IPS-18c (cell line): ENCODE results near the gene PLCB2.

ENCODE experiments used
- H3K4me3 ChIP-seq: 2 replicates; pipeline ENCODE4 v1.7.0; 2013; ENCODE audit warnings: low read depth, mild to moderate bottlenecking, low read length, moderate library complexity; ENCODE audit not compliant: insufficient read depth
- H3K9me3 ChIP-seq: one replicate; pipeline ENCODE4 v1.6.1; 2013; ENCODE audit warnings: mild to moderate bottlenecking, low read length, moderate library complexity; ENCODE audit not compliant: control insufficient read depth, insufficient read depth

Gene PLCB2

GRCh38 chr15:40253167-40253790 is 54.5 kb downstream of the PLCB2 start:
- Histone ChIP-seq H3K9me3 (no peaks in the 10 kb centered on the region), H3K4me3 (peak overlapping the region; percentile 52)

GRCh38 chr15:40252438-40253166 is 55.1 kb downstream of the PLCB2 start:
- Histone ChIP-seq H3K4me3 (peak overlapping the region; percentile 52), H3K9me3 (no peaks in the 10 kb centered on the region)

- Histone ChIP-seq H3K4me3 (peak overlapping the region; percentile 52; the same call in 1 of the 2 replicates), H3K9me3 (no peaks in the 10 kb centered on the region)
These were observed 55.6 kb downstream of the PLCB2 start for GRCh38 chr15:40252141-40252437.

GRCh38 chr15:40251486-40252140 is 56.1 kb downstream of the PLCB2 start:
- H3K9me3 ChIP-seq = no peaks in the 10 kb centered on the region
- no peak overlapping the region; the same call in 1 of the 2 replicates for H3K4me3 ChIP-seq

- Histone ChIP-seq H3K4me3 (no peak overlapping the region), H3K9me3 (no peaks in the 10 kb centered on the region)
These were observed 56.8 kb downstream of the PLCB2 start for GRCh38 chr15:40250771-40251483.

GRCh38 chr15:40250304-40250656 is 57.5 kb downstream of the PLCB2 start:
- no peaks in the 10 kb centered on the region for H3K9me3 ChIP-seq
- no peak overlapping the region for H3K4me3 ChIP-seq

GRCh38 chr15:40249477-40250303 is 58.0 kb downstream of the PLCB2 start:
- Histone ChIP-seq H3K4me3 (no peak overlapping the region), H3K9me3 (no peaks in the 10 kb centered on the region)

- Histone ChIP-seq H3K4me3 (no peak overlapping the region), H3K9me3 (no peaks in the 10 kb centered on the region)
These were observed 59.5 kb downstream of the PLCB2 start for GRCh38 chr15:40248006-40248783.

GRCh38 chr15:40247406-40247971 is 60.2 kb downstream of the PLCB2 start:
- Histone ChIP-seq H3K4me3 (no peak overlapping the region), H3K9me3 (no peaks in the 10 kb centered on the region)

- Histone ChIP-seq H3K4me3 (no peak overlapping the region), H3K9me3 (no peaks in the 10 kb centered on the region)
These were observed 61.0 kb downstream of the PLCB2 start for GRCh38 chr15:40246496-40247280.

GRCh38 chr15:40245666-40246450 is 61.9 kb downstream of the PLCB2 start:
- Histone ChIP-seq H3K4me3 (no peak overlapping the region), H3K9me3 (no peaks in the 10 kb centered on the region)

GRCh38 chr15:40244961-40245523 is 62.7 kb downstream of the PLCB2 start:
- Histone ChIP-seq H3K4me3 (no peak overlapping the region), H3K9me3 (no peaks in the 10 kb centered on the region)

- no peaks in the 10 kb centered on the region for H3K9me3 ChIP-seq
- no peak overlapping the region for H3K4me3 ChIP-seq
These were observed 64.5 kb downstream of the PLCB2 start for GRCh38 chr15:40243126-40243810.

GRCh38 chr15:40242601-40243000 is 65.1 kb downstream of the PLCB2 start:
- Histone ChIP-seq H3K4me3 (no peak overlapping the region), H3K9me3 (no peaks in the 10 kb centered on the region)
